Neural cell (in vitro differentiated cells): ENCODE measurements around the gene FCHO1. TPM values are rescaled to one million over a fixed set of nuclear protein-coding genes. Genes with fewer than 3 reads are reported as not detected.

ENCODE experiments used
- H2AFZ ChIP-seq: fragments of 200-600, 300-800 bp; sonication (generic), shearing (Covaris generic); 2 replicates; pipeline ENCODE4 v1.6.0; 2014; ENCODE audit warnings: low read depth, mild to moderate bottlenecking, antibody characterized with exemption, low read length, moderate library complexity
- H3F3A ChIP-seq: fragments of 200-600 bp; shearing (Covaris generic); 2 replicates; pipeline ENCODE4 v1.6.1; 2016; ENCODE audit warnings: mild to moderate bottlenecking, moderate library complexity, mixed read lengths, antibody characterized with exemption, low read length; ENCODE audit not compliant: insufficient read depth, poor library complexity, severe bottlenecking
- H3K27ac ChIP-seq: fragments of 200-600, 300-800 bp; sonication (generic), shearing (Covaris generic); 2 replicates; pipeline ENCODE4 v1.5.1; 2014; ENCODE audit warnings: mild to moderate bottlenecking, low read length, moderate library complexity
- H3K27me3 ChIP-seq: fragments of 300-800, 200-600 bp; sonication (generic), shearing (Covaris generic); 2 replicates; pipeline ENCODE4 v1.6.0; 2014; ENCODE audit warnings: mild to moderate bottlenecking, low read depth, low read length, moderate library complexity; ENCODE audit not compliant: insufficient read depth
- H3K36me3 ChIP-seq: fragments of 300-800, 200-600 bp; sonication (generic), shearing (Covaris generic); 2 replicates; pipeline ENCODE4 v1.5.1; 2014; ENCODE audit warnings: mild to moderate bottlenecking, antibody characterized with exemption, low read length, moderate library complexity; ENCODE audit not compliant: insufficient read depth
- H3K4me2 ChIP-seq: fragments of 300-800, 200-600 bp; sonication (generic), shearing (Covaris generic); 2 replicates; pipeline ENCODE4 v1.6.0; 2014; ENCODE audit warnings: mild to moderate bottlenecking, low read length
- H3K4me3 ChIP-seq: fragments of 300-800, 200-600 bp; sonication (generic), shearing (Covaris generic); 2 replicates; pipeline ENCODE4 v1.5.1; 2014; ENCODE audit warnings: mild to moderate bottlenecking, low read length, moderate library complexity
- H3K79me2 ChIP-seq: fragments of 200-600 bp; shearing (Covaris generic); replicated peaks from 2 replicates; pipeline ENCODE4 v1.6.0; 2014; ENCODE audit warnings: mild to moderate bottlenecking, low read length, moderate library complexity; ENCODE audit not compliant: insufficient read depth
- H3K9ac ChIP-seq: fragments of 300-800, 200-600 bp; sonication (generic), shearing (Covaris generic); 2 replicates; pipeline ENCODE4 v1.6.1; 2016; ENCODE audit warnings: mild to moderate bottlenecking, low read length, mixed read lengths
- H3K9me2 ChIP-seq: fragments of 200-600 bp; shearing (Covaris generic); 2 replicates; pipeline ENCODE4 v1.6.1; 2016; ENCODE audit warnings: mild to moderate bottlenecking, low read length, mixed read lengths; ENCODE audit not compliant: insufficient read depth
- H3K9me3 ChIP-seq: fragments of 200-600, 300-800 bp; sonication (generic), shearing (Covaris generic); 2 replicates; pipeline ENCODE4 v1.6.1; 2016; ENCODE audit warnings: mild to moderate bottlenecking, mixed run types, low read length, moderate library complexity, mixed read lengths
- H4K20me1 ChIP-seq: fragments of 200-600 bp; shearing (Covaris generic); 2 replicates; pipeline ENCODE4 v1.6.1; 2016; ENCODE audit warnings: mild to moderate bottlenecking, mixed run types; ENCODE audit not compliant: insufficient read depth
- CTCF ChIP-seq: fragments of 450-650 bp; IDR thresholded peaks from 2 replicates; pipeline ENCODE4 v1.5.1; 2014; ENCODE audit warnings: antibody characterized with exemption, mild to moderate bottlenecking, moderate library complexity; ENCODE audit not compliant: poor library complexity, severe bottlenecking
- EP300 ChIP-seq: fragments of 450-650 bp; conservative IDR thresholded peaks from 2 replicates; pipeline ENCODE4 v1.6.1; 2014; ENCODE audit warnings: antibody characterized with exemption, mild to moderate bottlenecking, moderate library complexity; ENCODE audit not compliant: poor library complexity, severe bottlenecking
- EZH2 ChIP-seq: fragments of 200-600, 300-800 bp; shearing (Covaris generic), sonication (generic); IDR thresholded peaks from 2 replicates; pipeline ENCODE4 v1.6.1; 2014; ENCODE audit warnings: antibody characterized with exemption, low read length, borderline replicate concordance, mild to moderate bottlenecking; ENCODE audit not compliant: insufficient read depth, poor library complexity, severe bottlenecking
- MXI1 ChIP-seq: fragments of 450-650 bp; conservative IDR thresholded peaks from 2 replicates; pipeline ENCODE4 v1.6.1; 2014; ENCODE audit warnings: antibody characterized with exemption, mild to moderate bottlenecking; ENCODE audit not compliant: poor library complexity, severe bottlenecking
- POLR2AphosphoS5 ChIP-seq: IDR thresholded peaks from 2 replicates; pipeline ENCODE4 v1.6.1; 2012
- RAD21 ChIP-seq: fragments of 450-650 bp; conservative IDR thresholded peaks from 2 replicates; pipeline ENCODE4 v1.6.1; 2014; ENCODE audit warnings: antibody characterized with exemption, mild to moderate bottlenecking, moderate library complexity
- REST ChIP-seq: IDR thresholded peaks from 2 replicates; pipeline ENCODE4 v1.6.1; 2012; ENCODE audit warnings: borderline replicate concordance
- SMC3 ChIP-seq: fragments of 450-650 bp; conservative IDR thresholded peaks from 2 replicates; pipeline ENCODE4 v1.6.1; 2014; ENCODE audit warnings: antibody characterized with exemption, mild to moderate bottlenecking, moderate library complexity; ENCODE audit not compliant: poor library complexity
- TAF1 ChIP-seq: IDR thresholded peaks from 2 replicates; pipeline ENCODE4 v1.6.1; 2012; ENCODE audit warnings: low read depth
- polyA plus RNA-seq: library from polyadenylated mRNA; depleted of rRNA; stranded (reverse); fragments of >200 nt; gene quantifications from 2 replicates; pipeline ENCODE4 v1.2.3, GENCODE V29; 2014

FCHO1 gene
- polyA plus RNA-seq, 1 donor from 2014 or later: 39.7 TPM

GRCh38 chr19:17720440-17720839 is 30.8 kb upstream of the FCHO1 start:
- Histone ChIP-seq H3K4me2 (peak overlapping the region; percentile 88), H4K20me1 (peaks cover 4% of the 10 kb centered on the region)

GRCh38 chr19:17721111-17721628 is 30.1 kb upstream of the FCHO1 start:
- H3K36me3 ChIP-seq: no peaks in the 10 kb centered on the region
- peak overlapping the region; percentile 88 for H3K4me3 ChIP-seq
- H3F3A ChIP-seq: no peaks in the 10 kb centered on the region
- H3K27me3 ChIP-seq: no peaks in the 10 kb centered on the region
- H3K27ac ChIP-seq: no peak overlapping the region
- peak overlapping the region; percentile 88 for H3K4me2 ChIP-seq
- no peaks in the 10 kb centered on the region for H3K9me2 ChIP-seq
- H4K20me1 ChIP-seq: peaks cover 4% of the 10 kb centered on the region
- H3K9ac ChIP-seq: no peak overlapping the region
- H2AFZ ChIP-seq: no peak overlapping the region
- H3K79me2 ChIP-seq: peaks cover 23% of the 10 kb centered on the region
- H3K9me3 ChIP-seq: no peaks in the 10 kb centered on the region
- TF ChIP-seq POLR2AphosphoS5 (no peak), EP300 (no peak), SMC3 (no peak), RAD21 (no peak), CTCF (no peak), REST (no peak)

More at GRCh38 chr19:17720440-17720839, 30.8 kb upstream of the FCHO1 start:
- H3K79me2 ChIP-seq: peaks cover 23% of the 10 kb centered on the region
- H3K27ac ChIP-seq: no peak overlapping the region
- no peaks in the 10 kb centered on the region for H3F3A ChIP-seq
- peak overlapping the region; percentile 88 for H3K4me3 ChIP-seq
- no peaks in the 10 kb centered on the region for H3K9me3 ChIP-seq
- H3K9ac ChIP-seq: peak overlapping the region; percentile 86
- H3K9me2 ChIP-seq: no peaks in the 10 kb centered on the region
- H2AFZ ChIP-seq: no peak overlapping the region
- TF ChIP-seq EZH2 (no peak), MXI1 (no peak), EP300 (no peak), SMC3 (no peak), RAD21 (no peak), POLR2AphosphoS5 (no peak), TAF1 (no peak), REST (no peak), CTCF (no peak)
- H3K36me3 ChIP-seq: no peaks in the 10 kb centered on the region
- no peaks in the 10 kb centered on the region for H3K27me3 ChIP-seq
